Activated naive CD8-positive, alpha-beta T cell treated with anti-CD3 and anti-CD28 coated beads, Interleukin-2, amount 50 U/mL, for 16 hours (primary cell): Measurements from ENCODE around the gene ZNF133.
"Not testable (repeated sequence)": the region's sequence is repeated elsewhere in the genome, so short reads cannot be mapped to it uniquely, and the experiment has no call there.

ENCODE experiments used
- DNase-seq: peaks from one replicate; pipeline ENCODE4 v3.0.0-alpha.2; 2020; ENCODE audit warnings: low read depth, low spot score

The ZNF133 gene

GRCh38 chr20:18287915-18288748 lies at the start of gene ZNF133:
Gene ZNF133, plus strand, starts transcription at chr20:18288527. Its CDS starts 17,160 bp downstream, at chr20:18305687.
- DNase-seq: peak; percentile 92

- no peak for DNase-seq
Observed at GRCh38 chr20:18240997-18241396, 47.3 kb upstream of the ZNF133 start.

GRCh38 chr20:18243802-18244201 lies 44.5 kb upstream of the ZNF133 start:
- no peak for DNase-seq

DNA sequence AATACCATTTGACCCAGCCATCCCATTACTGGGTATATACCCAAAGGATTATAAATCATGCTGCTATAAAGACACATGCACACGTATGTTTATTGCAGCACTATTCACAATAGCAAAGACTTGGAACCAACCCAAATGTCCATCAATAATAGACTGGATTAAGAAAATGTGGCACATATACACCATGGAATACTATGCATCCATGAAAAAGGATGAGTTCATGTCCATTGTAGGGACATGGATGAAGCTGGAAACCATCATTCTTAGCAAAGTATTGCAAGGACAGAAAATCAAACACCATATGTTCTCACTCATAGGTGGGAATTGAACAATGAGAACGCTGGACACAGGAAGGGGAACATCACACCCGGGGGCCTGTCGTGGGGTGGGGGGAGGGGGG lies 39.8 kb upstream of the ZNF133 start:
- not testable (repeated sequence) for DNase-seq

GRCh38 chr20:18250217-18250616 lies 38.1 kb upstream of the ZNF133 start:
- no peak for DNase-seq

GRCh38 chr20:18252597-18253451 lies 35.5 kb upstream of the ZNF133 start:
- no peak for DNase-seq

DNA sequence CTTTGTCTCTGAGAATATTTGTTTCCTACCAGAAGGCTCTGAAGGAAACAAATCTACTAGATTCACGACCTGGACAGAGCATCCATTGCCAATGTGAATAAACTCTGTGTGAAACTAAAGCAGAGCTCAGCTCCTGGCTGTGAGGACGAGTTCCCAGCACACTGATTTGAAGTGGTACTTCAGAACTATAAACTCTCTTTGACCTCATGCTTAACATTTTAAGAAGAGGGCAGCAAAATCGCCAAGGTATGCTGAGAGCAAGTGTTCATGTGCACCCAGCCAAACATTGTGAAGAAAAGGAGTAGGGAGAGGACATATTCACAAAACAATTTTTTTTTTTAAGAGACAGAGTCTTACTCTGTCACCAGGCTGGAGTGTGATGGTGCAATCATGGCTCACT lies 33.7 kb upstream of the ZNF133 start:
- no peak for DNase-seq

- no peak for DNase-seq
Observed at GRCh38 chr20:18255526-18255925, 32.8 kb upstream of the ZNF133 start.

GRCh38 chr20:18256440-18257090 lies 31.8 kb upstream of the ZNF133 start:
- DNase-seq: no peak

DNA sequence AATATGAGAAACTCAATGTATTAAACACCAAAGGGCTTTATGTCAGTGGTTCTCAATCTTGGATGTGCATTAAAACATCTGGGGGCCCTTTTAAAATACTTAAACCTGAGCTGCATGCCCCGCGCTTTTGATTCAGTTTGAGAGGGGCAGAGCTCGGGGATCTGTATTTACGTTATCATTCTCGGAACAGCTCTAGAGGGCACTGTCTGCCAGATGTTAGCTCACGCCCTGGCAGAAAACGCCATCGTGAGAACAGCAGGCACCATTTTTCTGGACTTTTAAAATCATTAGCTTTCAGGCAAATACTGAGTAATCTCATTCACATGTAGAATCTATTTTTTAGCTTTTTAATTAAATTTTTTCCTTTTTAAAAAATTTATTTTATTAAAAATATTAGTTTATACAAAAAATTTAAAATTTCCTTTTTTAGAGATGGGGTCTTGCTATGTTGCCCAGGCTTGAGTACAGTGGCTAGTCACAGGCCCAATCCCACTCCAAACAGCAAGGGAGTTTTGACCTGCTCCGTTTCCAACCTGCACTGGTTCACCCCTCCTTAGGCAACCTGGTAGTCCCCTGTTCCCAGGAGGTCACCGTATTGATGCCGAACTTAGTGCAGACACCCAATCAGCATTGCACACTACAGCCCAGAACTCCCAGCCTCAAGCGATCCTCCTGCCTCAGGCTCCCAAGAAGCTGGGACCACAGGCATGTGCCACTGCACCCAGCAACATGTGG lies 30.0 kb upstream of the ZNF133 start:
- DNase-seq: no peak

- no peak for DNase-seq
Observed at GRCh38 chr20:18259730-18260129, 28.6 kb upstream of the ZNF133 start.

GRCh38 chr20:18263723-18264122 lies 24.6 kb upstream of the ZNF133 start:
- DNase-seq: no peak

GRCh38 chr20:18265441-18265840 lies 22.9 kb upstream of the ZNF133 start:
- no peak for DNase-seq

GRCh38 chr20:18266282-18266681 lies 22.0 kb upstream of the ZNF133 start:
- DNase-seq: no peak

GRCh38 chr20:18267815-18268214 lies 20.5 kb upstream of the ZNF133 start:
- no peak for DNase-seq

GRCh38 chr20:18271160-18271559 lies 17.2 kb upstream of the ZNF133 start:
- no peak for DNase-seq

DNA sequence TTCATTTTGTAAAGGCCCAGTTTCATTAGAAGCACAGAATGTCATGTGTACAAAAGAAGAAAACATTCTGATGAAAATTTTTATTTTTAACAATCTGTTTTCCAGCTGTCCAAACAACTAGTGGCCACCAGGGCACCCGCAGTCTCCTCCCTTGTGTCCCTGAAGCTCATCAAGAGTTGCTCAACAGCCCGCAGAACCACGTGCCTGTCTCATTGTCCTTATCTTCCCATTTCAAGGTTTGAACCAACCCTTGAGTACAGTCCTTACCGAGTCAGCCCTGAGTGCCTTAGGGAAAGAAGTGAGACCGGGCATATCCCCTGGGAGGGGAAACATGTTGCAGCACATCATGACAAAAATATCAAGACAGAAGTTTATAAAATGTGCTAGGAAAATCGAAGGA lies 15.9 kb upstream of the ZNF133 start:
- DNase-seq: no peak

DNA sequence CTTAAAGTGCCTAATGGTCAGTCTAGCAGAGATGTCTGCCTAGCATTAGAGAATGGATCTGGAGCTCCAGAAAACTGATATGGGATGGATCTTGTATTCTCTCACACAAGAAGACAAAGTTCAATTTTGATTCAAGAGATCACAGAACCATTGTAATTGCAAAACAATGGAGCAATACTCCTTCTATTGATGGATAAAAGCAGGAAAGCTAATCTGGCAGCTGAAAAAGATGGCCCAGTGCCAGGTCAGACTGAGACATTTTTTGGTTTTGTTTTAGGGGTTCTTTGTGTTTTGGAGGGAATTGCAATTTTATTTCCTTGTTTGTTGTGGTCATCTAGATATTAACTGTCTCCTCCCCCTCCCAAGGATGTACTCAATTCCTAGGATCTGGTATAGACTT lies 14.6 kb upstream of the ZNF133 start:
- no peak for DNase-seq

DNA sequence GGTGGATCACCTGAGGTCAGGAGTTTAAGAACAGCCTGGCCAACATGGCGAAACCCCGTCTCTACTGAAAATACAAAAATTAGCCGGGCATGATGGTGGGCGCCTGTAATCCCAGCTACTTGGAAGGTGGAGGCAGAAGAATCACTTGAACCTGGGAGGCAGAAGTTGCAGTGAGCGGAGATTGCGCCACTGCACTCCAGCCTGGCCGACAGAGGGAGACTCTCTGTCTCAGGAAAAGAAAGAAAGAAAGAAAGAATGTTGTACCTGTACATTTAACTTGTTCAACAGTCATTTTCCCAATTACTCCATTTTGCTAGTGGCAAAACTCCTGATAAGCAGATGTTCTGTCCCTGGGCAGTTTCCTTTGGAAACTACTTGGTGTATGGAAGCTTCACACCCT lies 12.4 kb upstream of the ZNF133 start:
- not testable (repeated sequence) for DNase-seq

GRCh38 chr20:18276821-18277220 lies 11.5 kb upstream of the ZNF133 start:
- DNase-seq: no peak

- no peak for DNase-seq
Observed at GRCh38 chr20:18279242-18279641, 9.1 kb upstream of the ZNF133 start.
